Stimulated activated CD8-positive, alpha-beta memory T cell treated with anti-CD3 and anti-CD28 coated beads, Interleukin-4, amount 100 ng/mL, for 48 hours (primary cell): Measurements from ENCODE around the gene LAMC1.

ENCODE experiments used
- DNase-seq: peaks from one replicate; pipeline ENCODE4 v3.0.0-alpha.2; 2020

Gene LAMC1

GRCh38 chr1:183081402-183082120 lies 58.3 kb downstream of the LAMC1 start:
- no peak for DNase-seq

- no peak for DNase-seq
Observed at GRCh38 chr1:183082650-183083049, 59.4 kb downstream of the LAMC1 start.

GRCh38 chr1:183087001-183087400 lies 63.8 kb downstream of the LAMC1 start:
- DNase-seq = no peak

DNA sequence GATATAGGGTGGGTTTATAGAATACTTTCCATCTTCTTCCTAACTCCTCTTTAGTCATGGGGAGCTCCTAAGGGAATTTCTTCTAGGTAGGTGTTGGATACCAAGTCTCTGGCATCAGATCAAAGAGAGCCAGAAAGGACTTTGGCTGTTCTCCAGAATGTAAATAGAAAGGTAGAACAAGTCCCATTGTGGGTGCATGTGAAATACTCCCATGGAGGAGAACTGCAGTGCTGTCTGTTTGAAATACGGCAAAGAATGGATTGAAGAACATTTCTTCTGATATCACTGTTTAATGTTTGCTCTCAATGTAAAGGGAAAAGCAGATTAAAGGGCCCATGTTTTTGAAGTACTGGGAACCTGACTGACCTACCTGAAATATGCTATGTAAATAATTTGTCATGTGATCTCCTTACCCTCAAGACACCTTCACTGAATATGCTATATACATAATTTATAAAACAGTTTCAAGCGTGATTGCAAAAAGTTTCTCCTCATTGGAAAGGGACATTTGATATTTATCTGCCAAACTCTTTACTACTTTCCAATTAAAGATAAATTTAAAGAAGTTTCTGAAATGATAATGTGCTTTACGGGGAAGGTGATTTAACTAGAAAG lies 65.9 kb downstream of the LAMC1 start:
- no peak for DNase-seq

DNA sequence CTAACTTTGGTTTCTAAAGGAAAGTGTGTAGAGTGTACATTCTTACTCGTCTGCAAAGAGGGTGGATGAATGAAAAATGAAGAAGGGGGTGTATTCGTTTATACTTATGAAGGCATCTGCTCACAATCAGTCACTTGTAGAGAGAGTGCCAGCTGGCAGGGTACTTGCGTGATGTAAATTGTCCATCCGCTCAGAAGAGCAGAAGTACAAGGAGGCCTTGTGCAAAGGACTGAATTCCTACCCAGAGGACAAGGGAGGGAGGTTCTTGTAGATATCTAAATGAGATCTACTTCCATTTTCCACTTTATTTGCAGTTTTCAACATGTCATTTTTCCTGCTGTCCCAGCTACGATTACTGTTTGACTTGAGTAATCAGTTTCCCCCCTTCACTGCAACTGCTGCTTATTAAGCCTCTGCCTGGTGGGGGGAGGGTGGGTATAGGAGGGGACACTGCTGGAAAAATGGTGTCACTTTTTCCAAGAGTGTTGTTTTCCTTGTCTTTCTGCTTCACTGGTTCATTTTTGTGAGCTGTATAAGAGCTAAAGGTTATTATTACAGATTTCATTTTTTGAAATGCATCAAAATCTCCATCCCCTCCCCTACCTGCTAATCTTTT lies 67.3 kb downstream of the LAMC1 start:
- DNase-seq = no peak

DNA sequence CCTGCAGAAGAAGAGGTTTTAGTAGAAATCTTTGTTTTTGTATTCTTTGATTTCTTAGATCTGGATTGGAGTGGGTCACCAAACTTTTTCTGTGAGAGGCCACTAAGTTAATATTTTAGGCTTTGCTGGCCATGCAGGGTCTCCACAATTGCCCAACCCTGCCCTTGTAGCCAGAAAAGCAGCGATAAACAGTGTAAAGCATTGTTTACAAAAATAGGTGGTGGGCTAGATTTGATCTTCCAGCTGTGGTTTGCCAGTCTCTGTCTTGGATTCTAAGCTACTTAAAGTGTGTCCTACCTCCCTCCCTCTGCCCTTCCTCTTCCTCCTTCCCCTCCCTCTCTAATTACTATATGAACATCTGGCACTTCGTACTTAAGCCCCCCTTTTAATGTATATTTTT lies 68.0 kb downstream of the LAMC1 start:
- DNase-seq = no peak

- no peak for DNase-seq
Observed at GRCh38 chr1:183092350-183092749, 69.1 kb downstream of the LAMC1 start.

DNA sequence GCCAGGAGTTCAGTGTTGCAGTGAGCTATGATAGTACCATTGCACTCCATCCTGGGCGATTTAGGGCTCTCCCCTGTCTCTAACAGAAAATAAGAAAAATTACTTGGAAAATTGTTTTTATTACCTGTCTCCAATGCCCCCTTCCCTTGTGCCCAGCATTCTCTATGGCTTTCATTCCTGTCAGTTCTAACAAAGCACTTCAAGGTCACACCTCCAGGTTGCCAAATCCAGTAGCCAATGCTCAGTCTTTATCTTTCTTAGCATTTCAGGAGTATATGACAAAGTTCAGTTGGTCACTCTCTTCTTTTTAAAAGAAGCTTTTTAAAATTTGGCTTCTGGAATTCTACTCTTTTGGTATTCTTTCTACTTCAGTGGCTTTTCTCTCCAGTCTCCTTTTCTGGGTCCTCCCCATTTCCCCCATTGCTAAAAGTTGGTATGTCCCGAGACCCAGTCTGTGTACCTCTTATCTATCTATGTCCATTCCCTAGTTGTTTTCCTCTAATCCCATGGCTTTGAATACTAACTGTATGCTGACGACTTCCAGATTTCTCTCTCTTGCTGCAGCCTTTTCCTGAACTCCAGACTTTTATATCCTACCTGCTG lies 69.9 kb downstream of the LAMC1 start:
- DNase-seq = no peak

- DNase-seq = no peak
Observed at GRCh38 chr1:183093786-183094298, 70.6 kb downstream of the LAMC1 start.

DNA sequence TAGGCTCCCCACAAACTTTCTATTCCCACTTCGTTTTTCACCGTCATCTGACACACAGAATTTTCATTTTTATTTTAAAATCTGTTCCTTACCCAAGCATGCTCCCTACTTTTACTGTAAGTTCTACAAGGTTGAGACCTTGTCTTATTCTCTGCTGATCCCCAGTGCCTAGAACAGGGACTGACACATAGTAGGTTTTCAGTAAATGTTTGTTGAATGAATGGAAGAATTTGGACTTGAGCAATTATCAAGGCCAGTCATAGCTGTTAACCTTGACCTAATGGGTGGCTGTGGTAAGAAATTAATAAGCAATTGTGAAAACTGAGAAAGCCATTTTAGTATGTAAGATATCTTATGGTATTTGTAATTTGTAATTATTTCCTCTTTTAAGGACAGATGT lies 71.1 kb downstream of the LAMC1 start:
- no peak for DNase-seq

DNA sequence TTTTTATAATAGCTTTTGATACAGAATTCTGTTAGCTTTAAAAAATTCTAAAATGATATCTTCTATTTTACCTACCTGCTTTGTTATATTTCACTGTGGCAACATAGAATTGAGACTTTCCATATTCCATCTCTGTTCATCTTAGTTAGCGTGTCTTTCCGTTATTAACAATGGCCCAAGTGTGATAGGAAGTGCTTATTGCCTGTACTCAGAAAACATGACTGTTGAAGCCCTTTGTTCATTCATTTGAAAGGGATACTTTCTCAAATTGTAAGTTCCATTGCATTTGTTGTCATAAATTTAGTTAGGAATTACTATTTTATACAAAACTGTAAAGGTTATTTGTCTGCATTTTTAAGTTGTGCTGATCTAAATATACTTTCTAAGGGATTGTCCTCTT lies 73.1 kb downstream of the LAMC1 start:
- DNase-seq = no peak

DNA sequence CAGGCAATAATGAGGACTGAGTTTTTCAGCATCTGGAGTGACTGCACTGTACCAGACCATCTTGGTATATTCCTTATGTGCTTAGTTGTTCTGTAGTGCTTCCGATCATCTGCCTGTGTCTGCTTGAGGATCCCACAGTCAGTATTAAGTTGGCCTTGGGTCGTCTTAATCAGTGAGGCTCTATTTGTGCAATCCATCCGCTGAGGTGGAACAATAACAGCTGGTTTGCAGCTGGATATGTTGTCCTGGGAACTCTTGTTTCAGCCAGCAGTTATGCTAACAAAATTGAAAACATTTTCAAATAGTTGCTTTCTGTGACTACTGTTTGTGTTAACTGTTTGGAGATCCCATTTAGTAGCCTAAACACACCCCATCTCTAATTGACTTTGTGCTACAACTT lies 73.7 kb downstream of the LAMC1 start:
- DNase-seq = no peak

DNA sequence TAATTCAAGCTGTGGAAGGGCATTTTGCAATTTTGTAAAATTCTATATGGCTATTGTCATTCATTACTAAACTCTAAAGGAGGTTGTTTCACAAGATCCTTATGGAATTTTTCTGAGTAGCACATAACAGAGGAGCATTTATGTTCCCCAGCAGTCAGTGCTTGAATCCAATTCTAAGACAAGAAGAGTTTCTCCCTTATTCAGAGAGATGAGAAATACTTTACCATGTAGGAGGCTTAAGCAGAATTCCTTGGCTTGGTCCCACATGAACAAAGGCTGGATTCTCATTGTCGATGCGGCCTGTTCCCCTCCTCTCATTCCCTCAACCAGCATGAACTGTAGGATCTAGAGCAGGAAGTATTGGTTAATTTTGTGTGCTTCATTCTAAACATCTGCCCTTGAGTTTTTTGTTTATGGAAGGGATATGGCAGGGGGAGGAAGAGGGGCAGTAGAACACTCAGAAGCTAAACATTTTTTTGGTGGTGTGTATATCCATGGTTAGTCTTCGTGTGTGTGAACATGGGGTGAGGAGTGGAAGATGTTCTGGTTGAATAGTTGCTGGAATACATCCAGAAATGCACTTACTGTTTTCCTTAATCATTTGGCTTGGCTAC lies 74.3 kb downstream of the LAMC1 start:
- DNase-seq = no peak

DNA sequence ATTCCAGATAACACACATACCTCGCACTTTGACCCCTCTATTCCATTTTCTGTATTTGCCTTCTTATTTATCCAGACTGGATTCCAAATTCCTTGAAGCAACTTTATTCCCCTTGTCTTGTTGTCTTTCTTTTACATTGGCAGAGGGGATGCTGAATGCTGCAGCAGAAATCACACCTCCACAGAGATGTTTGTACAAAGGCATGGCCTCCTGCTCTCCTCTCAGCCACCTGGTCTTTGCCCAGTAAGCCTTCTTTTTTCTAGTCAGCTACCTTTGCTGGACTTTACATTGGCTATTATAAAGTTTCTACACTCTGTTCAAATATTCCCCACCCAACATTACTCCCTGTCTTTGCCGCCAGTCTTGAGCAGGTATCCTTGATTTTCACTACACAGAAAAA lies 75.1 kb downstream of the LAMC1 start:
- no peak for DNase-seq

DNA sequence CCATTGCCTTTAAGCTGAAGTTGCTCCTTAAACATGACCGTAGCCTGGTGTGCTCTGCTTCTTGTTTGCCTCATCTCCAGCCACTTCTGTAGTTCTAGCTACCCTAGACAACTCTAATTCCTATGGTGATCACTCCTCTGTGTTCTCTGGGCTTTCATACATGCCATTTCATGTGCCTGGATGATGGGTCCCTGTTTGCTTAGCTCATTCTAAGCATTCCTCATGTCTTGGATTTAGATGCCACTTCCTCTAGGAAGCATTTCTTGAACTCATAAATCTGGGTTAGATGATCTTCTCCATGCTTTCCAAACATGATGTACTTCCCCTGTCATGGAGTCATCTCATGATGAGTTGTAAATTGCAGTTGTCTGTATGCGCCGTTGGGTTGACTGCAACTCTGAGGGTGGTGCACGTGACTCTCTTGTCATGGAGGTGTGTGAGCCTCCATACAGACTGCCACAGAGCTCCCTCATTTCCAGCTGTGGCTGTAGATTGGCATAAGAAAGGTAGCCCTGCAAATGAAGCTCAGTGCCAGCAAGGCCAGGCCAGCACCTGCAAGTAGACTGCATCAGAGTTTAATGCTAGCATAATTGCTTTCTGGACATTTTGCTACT lies 77.2 kb downstream of the LAMC1 start:
- DNase-seq = no peak

DNA sequence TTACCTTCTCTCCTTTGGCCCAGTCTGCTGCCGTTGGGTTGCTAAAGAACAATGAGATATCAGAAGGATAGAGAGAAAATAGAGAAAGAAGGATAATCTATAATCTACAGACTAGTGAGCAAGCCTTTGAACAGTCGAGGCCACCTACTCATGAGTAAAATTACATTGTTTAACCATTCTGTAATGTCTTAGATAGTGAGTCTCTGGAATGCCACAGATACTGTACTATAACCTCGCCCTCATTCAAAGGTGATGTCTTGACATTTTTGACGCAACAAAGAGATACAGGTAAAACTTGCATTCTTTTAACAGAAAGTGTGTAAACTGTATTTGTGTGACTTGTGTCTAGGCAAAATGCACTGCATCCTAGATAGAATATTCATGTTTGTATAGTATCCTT lies 77.9 kb downstream of the LAMC1 start:
- DNase-seq = no peak

- DNase-seq = no peak
Observed at GRCh38 chr1:183101841-183102276, 78.6 kb downstream of the LAMC1 start.

- no peak for DNase-seq
Observed at GRCh38 chr1:183103147-183103546, 79.9 kb downstream of the LAMC1 start.

DNA sequence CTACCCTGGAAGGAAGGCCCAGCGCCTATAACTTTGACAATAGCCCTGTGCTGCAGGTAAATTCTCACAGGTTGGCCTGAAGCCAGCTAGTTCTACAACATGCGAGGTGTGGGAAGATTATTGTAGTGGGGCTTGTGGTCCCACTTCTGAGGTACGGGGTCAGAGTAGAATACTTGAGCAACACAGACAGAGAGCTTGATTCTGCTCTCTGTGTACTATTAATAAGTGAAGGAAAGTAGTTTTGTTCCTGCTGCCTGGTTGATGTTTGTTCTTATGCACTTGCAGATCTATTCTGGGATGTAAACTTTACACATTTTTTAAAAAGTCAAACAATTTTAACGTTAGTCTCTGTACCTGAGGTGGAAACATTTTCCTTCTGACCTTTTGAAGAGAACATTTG lies 80.4 kb downstream of the LAMC1 start:
- no peak for DNase-seq

- DNase-seq = no peak
Observed at GRCh38 chr1:183105449-183105848, 82.2 kb downstream of the LAMC1 start.

GRCh38 chr1:183106166-183106565 lies 82.9 kb downstream of the LAMC1 start:
- no peak for DNase-seq

GRCh38 chr1:183106746-183107145 lies 83.5 kb downstream of the LAMC1 start:
- no peak for DNase-seq

DNA sequence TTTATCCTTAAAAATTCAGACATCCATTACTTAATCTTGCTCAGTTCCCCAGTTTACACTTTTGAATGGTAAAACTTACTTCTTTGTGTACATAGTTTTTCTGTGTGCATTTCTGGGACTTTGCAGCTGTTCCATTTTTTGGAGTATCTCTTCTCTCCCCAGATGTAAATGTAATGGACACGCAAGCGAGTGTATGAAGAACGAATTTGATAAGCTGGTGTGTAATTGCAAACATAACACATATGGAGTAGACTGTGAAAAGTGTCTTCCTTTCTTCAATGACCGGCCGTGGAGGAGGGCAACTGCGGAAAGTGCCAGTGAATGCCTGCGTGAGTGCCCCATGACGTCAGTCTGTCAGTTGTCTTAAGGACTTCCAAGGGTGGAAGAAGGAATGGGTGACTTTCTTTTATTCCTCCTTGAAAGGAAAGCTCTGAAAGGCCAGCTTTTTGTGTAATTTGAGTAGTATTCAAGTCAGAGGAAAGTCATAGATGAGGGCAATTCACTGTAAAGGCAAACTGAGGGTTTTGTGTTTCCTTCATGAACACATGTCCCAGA lies 87.2 kb downstream of the LAMC1 start:
- DNase-seq = no peak
